Measurements from ENCODE around the gene FBXL4. TPM values are rescaled to one million over a fixed set of nuclear protein-coding genes. Genes with fewer than 3 reads are reported as not detected.
A peak's percentile ranks its signal among the peaks of the same experiment; 100 is the strongest.
"Not testable (repeated sequence)": the region's sequence is repeated elsewhere in the genome, so short reads cannot be mapped to it uniquely, and the experiment has no call there.

The FBXL4 gene
- polyA plus RNA-seq, 12 donors = 5.0 to 12.4 (median 9.8) TPM; not detected in 1

DNA sequence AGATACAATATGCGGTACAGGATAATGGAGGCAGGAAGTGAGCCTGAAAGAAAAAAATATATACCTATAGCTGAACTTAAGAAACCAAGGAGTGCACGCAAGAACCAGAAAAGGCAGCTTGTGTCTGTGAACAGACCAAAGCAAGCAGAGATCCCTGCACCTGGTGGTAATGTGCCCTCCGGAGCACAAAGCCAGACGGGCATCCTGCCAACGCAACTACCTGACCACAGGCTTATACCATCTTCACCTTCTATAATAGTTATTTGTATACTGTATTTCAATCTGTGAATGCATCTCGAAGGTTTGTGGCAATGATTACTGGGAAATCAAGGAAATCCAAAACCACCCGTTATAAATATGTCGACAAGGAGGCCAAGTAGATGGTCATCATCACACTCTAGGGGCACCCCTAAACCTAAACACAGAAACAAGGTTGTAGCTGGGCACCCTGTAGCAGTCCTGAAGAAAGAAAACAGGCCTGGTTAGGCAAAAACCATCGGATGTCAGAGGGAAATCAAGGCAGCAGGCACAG, 801 bp downstream of the FBXL4 start:
- peak; percentile 7 for DNase-seq

DNA sequence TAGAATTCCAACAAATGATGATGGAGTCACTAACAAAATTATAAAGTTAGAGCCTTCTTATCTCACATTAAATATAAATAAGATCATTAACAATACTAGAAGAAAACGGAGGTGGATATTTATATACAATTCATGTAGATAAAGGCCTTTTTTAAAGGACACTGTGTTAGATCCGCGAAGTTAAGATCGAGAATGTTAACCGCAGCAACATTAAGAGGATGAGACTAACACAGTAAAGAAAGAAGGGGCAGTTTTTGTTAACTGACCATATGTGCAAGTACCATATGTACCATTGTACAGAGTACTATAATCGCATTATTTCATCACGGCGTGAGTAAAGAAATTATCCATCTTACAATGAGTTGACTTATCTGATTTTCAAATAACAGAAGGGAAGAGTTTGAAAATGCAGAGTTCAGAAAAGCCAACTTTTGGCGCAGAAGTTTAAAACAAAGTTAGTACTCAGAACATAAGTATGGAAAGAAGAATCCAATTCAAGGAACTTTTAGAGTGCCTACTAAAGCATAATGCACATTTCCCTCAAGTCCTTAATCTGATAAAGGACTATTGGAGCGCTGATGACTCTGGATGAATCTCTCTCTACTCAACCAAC, 1.4 kb downstream of the FBXL4 start:
- DNase-seq = no peak

GRCh38 chr6:98945311-98946115, 2.2 kb downstream of the FBXL4 start:
- DNase-seq = no peak

GRCh38 chr6:98944598-98945081, 3.1 kb downstream of the FBXL4 start:
- no peak for DNase-seq

- DNase-seq = no peak
These were observed 3.6 kb downstream of the FBXL4 start for GRCh38 chr6:98944168-98944567.

DNA sequence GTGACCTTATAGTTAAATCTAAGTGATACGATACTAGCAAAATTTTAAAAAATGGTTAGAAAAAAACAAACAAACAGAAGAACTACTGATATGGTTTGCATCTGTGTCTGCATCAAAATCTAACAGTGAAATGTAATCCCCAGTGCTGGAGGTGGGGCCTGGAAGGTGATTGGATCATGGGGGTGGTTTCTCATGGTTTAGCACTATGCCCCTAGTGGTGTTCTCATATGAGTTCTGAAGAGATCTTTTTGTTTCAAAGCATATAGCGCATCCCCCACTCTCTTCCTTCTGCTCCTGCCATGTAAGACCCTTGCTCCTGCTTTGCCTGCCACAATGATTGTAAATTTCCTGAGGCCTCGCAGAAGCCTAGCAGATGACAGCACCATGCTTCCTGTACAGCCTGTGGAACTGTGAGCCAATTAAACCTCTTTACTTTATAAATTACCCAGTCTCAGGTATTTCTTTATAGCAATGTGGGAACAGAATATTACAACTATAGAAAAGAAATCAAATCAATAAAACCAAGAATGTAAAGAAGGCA, 5.4 kb downstream of the FBXL4 start:
- DNase-seq = no peak

GRCh38 chr6:98941319-98941718, 6.4 kb downstream of the FBXL4 start:
- DNase-seq = no peak

GRCh38 chr6:98937351-98937750, 10.4 kb downstream of the FBXL4 start:
- DNase-seq = no peak

DNA sequence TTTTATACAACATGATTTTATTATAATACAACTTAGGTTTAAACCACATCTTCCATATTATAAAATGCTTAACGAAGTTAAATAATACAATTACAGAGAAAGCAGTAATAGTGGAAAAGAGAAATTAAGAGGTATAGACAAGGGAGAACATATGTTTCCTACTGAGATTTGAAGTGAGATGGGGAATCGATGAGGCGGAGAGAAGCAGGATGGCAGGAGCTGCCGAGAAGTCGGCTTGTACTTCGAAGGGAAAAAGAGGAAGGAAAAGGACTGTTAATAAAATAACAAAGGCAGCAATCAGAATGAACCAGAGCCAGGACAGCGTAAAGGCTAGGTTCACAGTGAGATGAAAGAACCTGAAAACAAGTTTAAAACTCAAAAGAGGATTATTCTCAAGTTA, 15.4 kb downstream of the FBXL4 start:
- no peak for DNase-seq

GRCh38 chr6:98931696-98932095, 16.1 kb downstream of the FBXL4 start:
- no peak for DNase-seq

- no peak for DNase-seq
These were observed 18.2 kb downstream of the FBXL4 start for GRCh38 chr6:98929498-98930060.

DNA sequence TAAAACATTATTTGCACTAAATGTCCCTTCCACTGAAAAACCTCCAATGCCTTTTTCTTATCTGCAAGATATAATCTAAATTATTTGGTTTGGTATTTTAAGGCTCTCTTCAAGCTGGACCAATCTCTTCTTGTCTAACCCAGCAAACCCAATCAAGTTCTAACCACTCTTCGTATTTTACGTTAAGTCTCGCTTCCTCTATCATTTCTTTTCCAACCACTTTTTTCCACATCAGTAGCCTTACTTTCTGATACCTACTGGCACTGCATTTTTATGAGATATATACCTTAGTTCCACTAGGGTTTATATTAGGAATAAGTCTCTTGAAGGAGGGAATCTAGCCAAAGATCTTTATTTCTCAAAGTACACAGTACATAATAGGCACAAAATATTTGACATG, 19.1 kb downstream of the FBXL4 start:
- DNase-seq = no peak

DNA sequence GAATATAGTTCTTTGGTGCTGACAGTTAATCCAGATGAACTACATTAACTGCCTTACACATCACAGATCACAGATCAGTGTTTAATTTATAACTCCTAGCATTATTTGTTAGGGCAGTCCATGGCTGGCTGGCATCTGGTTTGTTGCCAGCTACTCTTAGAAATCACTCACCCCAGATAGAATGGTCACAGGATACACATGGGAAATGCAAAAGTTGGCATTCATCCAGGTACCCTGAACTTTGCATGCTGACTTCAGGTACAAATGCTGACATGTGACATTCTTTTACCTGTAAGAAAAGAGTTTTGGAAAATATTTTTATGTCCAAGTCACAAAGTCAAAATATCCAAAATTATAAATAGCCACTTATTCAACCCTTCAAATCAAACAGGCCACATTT, 20.2 kb downstream of the FBXL4 start:
- no peak for DNase-seq

DNA sequence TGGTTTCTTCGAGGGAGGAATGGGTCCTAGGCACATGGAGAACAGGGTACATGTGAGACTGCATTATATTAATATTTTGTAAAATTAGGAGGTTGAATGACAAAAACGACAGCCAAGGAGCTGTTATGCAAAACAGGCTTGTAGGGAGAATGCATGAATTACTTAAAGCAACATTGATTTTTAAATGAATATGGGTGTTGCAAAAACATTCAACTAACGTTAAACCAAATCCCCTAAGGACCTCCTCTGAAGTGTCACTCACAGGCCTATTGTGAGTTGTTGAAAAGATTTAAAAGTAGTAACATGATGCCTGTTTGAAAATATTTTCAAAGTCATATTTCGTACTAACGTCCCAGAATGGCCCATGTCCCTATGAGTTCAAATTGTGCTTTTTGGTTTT, 21.9 kb downstream of the FBXL4 start:
- no peak for DNase-seq

DNA sequence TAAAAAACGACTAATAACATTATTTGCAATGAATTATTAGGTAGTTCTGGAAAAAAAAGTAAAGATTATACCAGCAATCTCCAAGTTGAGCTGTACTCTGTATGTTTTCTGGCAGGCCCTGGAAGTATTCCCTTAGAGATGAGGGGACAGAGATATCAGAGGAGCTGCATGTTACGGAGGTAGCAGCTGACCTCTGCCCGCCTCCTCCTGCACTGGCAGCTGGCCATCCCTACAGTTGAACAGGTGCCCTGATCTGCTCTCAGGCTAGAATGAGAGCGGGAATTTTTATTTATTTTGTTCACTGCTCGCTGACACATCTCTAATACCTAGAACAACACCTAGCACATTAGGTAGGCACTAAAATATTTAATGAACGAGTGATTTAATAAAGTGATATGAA, 23.1 kb downstream of the FBXL4 start:
- no peak for DNase-seq

DNA sequence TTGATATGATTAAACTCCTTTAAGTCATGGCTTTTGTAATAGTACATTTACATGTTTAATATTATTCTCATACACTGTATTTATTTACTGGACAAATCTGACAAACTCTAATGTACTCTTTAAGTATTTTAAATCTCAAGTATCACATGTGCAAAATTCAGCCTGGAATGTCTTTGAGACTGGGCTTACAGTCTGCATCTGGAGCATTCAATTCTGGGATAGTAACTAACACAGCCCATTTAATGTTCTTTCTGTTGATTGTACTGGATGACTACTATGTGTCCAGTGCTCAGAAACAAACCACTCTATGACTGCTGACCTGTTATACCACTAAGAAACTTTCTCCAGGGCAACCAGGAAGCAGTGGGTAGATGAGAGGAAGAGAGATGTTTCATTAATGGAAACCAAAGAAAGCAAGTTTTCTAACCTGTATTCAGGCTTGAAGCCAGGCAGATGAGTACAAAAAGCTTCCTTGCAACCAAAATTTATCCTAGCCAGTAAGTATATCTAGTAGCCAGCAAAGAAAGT, 26.8 kb downstream of the FBXL4 start:
- no peak for DNase-seq

DNA sequence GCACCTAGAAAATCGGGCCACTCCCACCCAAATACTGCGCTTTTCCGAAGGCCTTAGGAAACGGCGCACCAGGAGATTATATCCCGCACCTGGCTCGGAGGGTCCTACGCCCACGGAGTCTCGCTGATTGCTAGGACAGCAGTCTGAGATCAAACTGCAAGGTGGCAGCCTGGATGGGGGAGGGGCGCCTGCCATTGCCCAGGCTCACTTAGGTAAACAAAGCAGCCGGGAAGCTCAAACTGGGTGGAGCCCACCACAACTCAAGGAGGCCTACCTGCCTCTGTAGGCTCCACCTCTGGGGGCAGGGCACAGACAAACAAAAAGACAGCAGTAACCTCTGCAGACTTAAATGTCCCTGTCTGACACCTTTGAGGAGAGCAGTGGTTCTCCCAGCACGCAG, 36.8 kb downstream of the FBXL4 start:
- not testable (repeated sequence) for DNase-seq

GRCh38 chr6:98909236-98909635, 38.5 kb downstream of the FBXL4 start:
- DNase-seq = no peak

- not testable (repeated sequence) for DNase-seq
These were observed 41.4 kb downstream of the FBXL4 start for GRCh38 chr6:98906342-98906741.

- no peak for DNase-seq
These were observed 42.0 kb downstream of the FBXL4 start for GRCh38 chr6:98905759-98906158.

- DNase-seq = no peak
These were observed 43.6 kb downstream of the FBXL4 start for GRCh38 chr6:98904096-98904495.

GRCh38 chr6:98900706-98901105, 47.0 kb downstream of the FBXL4 start:
- DNase-seq = no peak
